Type B pancreatic cell (in vitro differentiated cells): ENCODE measurements around the gene ITGA1. TPM values are rescaled to one million over a fixed set of nuclear protein-coding genes. Genes with fewer than 3 reads are reported as not detected.

ENCODE experiments used
- DNase-seq: peaks from one replicate; pipeline ENCODE4 v3.0.0; 2021; ENCODE audit warnings: mixed read lengths; ENCODE audit not compliant: unreplicated experiment; ENCODE audit errors: extremely low spot score
- H3K27ac Mint-ChIP-seq: 2 replicates; pipeline ENCODE4 v1.8.0; 2021; ENCODE audit warnings: mild to moderate bottlenecking, mixed read lengths
- H3K27me3 Mint-ChIP-seq: 2 replicates; pipeline ENCODE4 v1.8.0; 2021; ENCODE audit warnings: mixed read lengths
- H3K36me3 Mint-ChIP-seq: 2 replicates; pipeline ENCODE4 v1.8.0; 2021; ENCODE audit warnings: mixed read lengths
- H3K4me1 Mint-ChIP-seq: one replicate; pipeline ENCODE4 v1.8.0; 2021; ENCODE audit warnings: mixed read lengths; ENCODE audit not compliant: unreplicated experiment
- H3K4me3 Mint-ChIP-seq: 2 replicates; pipeline ENCODE4 v1.8.0; 2021; ENCODE audit warnings: mild to moderate bottlenecking, mixed read lengths
- H3K9me3 Mint-ChIP-seq: 2 replicates; pipeline ENCODE4 v1.8.0; 2021; ENCODE audit warnings: mixed read lengths
- CTCF ChIP-seq: fragments of 200-600 bp; sonication (generic); conservative IDR thresholded peaks from 2 replicates; pipeline ENCODE4 v1.5.0; 2021; ENCODE audit warnings: antibody characterized with exemption, mild to moderate bottlenecking
- total RNA-seq: library from RNA; stranded (reverse); gene quantifications from 2 replicates; pipeline ENCODE4 v1.2.1, GENCODE V29; 2021; ENCODE audit warnings: low replicate concordance

Gene ITGA1
- total RNA-seq, 1 donor from 2014 or later, result 17.0 TPM

DNA sequence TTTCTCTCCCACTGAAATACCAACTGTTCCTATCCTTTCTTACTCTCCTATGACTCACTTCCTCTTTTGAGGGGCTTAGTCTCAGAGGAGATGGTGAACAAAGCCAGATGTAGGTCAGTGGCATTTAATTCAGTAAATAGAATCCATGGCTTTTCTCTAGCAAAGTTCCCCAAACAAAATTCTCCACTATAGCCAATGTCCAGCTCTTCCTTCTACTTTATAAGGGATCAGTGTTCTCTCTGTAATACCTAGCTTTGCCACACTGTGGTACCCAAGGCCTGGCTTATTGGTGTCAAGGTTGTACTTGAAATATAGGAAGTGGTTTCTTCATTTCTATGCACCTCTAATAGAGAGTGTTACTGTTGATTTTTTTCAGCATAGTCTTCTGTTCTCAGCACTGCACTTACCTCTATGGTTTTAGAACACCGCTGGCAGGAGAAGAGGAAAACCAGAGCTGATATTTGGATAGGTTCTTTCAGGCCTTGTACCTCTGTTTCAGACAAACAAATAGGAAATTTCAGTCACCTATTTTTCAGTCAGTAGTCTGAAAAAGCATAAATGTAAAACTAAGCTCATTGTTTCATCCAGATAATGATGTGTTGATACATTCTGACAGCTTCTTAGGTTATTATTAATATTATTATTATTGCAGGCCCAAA, 160.8 kb downstream of the ITGA1 start:
- no peaks in the 10 kb centered on the region for H3K27me3 Mint-ChIP-seq
- H3K27ac Mint-ChIP-seq, result no peak overlapping the region
- DNase-seq, result no peak
- H3K9me3 Mint-ChIP-seq, result no peaks in the 10 kb centered on the region
- H3K36me3 Mint-ChIP-seq, result no peaks in the 10 kb centered on the region
- no peak overlapping the region for H3K4me3 Mint-ChIP-seq
- peaks cover 6% of the 10 kb centered on the region for H3K4me1 Mint-ChIP-seq
- TF ChIP-seq CTCF, result peak; percentile 87

DNA sequence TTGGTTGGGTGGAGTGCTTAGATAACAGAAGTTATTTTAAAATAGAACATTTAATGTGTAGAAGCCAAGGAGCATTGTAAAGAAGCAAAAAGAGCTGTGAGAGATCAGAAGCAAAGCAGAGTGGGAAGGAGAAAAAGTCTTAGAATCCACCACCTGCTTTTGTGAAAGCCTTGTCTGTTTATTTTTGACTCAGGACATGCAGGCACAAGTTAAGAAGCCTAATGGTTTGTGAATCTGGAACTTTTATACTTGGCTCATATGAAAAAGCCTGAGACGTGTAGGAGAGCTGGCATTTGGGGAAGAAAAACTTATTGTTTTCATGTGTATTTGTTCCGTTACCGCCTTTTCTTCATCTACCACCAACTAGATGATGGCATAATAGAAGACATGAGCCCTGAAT, 163.0 kb downstream of the ITGA1 start:
- Mint-ChIP-seq H3K9me3 (no peaks in the 10 kb centered on the region), H3K4me1 (peaks cover 6% of the 10 kb centered on the region), H3K27me3 (no peaks in the 10 kb centered on the region), H3K36me3 (no peaks in the 10 kb centered on the region), H3K4me3 (no peak overlapping the region), H3K27ac (no peak overlapping the region)
- DNase-seq, result no peak
- TF ChIP-seq CTCF, result no peak

DNA sequence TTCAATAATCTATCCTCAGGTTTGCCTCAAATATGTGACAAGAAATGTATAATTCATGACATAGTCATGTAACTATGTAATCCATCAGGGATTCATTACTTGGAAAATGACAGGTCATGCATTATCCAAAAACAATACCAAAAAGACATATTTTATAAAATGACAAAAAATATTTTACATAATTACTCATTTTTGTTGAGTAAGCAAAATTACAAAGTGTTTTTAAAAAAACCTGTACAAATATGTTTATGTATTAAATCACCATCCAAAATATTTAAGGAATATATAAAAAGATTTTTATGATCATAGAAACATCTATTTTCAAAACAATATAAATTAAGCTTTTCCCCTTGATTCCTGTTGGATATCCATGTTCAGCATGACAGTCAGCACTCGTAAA, 164.8 kb downstream of the ITGA1 start:
- Mint-ChIP-seq H3K36me3 (no peaks in the 10 kb centered on the region), H3K4me1 (peaks cover 6% of the 10 kb centered on the region), H3K4me3 (no peak overlapping the region), H3K27ac (no peak overlapping the region), H3K9me3 (no peaks in the 10 kb centered on the region), H3K27me3 (no peaks in the 10 kb centered on the region)
- TF ChIP-seq CTCF, result no peak
- DNase-seq, result no peak

- no peaks in the 10 kb centered on the region for H3K36me3 Mint-ChIP-seq
- no peaks in the 10 kb centered on the region for H3K27me3 Mint-ChIP-seq
- H3K27ac Mint-ChIP-seq, result no peak overlapping the region
- H3K4me3 Mint-ChIP-seq, result no peak overlapping the region
- no peaks in the 10 kb centered on the region for H3K9me3 Mint-ChIP-seq
- no peak for DNase-seq
- no peak for TF ChIP-seq CTCF
- H3K4me1 Mint-ChIP-seq, result no peaks in the 10 kb centered on the region
These were observed 168.3 kb downstream of the ITGA1 start for GRCh38 chr5:52956014-52956413.

DNA sequence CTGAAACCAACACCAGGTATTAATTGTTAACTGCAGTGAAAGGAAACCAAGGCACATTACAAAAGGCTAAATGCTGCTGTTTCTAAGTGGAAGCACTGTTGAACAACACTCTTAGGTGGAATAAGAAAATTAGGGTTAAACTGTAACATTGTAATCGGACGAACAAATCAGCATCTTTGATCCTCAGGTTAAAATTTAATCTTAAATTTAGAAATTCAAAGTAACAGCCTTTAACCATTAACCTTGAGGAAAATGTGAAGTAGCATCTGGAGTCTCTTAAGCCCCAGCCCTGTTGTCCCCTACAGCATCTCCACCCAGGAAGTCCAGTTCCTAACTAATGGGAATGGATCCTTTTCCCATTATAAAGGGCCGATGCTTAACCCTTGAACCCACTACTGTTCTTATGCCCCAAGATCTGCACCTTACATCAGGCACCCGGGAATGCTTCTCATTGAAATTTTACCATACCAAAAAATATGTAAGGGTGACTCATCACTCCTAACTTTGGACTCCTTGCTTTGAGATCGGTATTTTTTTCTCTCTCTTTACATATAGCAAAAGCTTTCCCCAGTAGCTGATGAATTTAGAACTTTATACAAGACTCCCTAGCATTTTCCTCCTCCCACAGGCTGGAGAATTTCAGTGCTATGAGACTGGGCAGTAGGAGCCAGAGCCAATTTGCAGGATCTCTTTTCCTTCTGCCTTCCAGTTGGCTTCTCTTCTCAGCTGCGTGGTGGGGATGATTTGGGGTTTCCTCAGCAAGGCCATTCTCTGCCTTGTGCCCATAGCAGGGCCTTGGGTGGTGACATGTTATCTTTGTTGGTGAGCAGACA, 169.4 kb downstream of the ITGA1 start:
- H3K27me3 Mint-ChIP-seq, result no peaks in the 10 kb centered on the region
- no peak overlapping the region for H3K4me3 Mint-ChIP-seq
- no peak overlapping the region for H3K27ac Mint-ChIP-seq
- H3K9me3 Mint-ChIP-seq, result no peaks in the 10 kb centered on the region
- H3K36me3 Mint-ChIP-seq, result no peaks in the 10 kb centered on the region
- no peaks in the 10 kb centered on the region for H3K4me1 Mint-ChIP-seq
- no peak for DNase-seq
- no peak for TF ChIP-seq CTCF
